MCF 10A (cell line): Measurements from ENCODE around the gene FBXW11. TPM values are rescaled to one million over a fixed set of nuclear protein-coding genes. Genes with fewer than 3 reads are reported as not detected.
A peak's percentile ranks its signal among the peaks of the same experiment; 100 is the strongest.

Experiments
- BruUV-seq: library from RNA; stranded (reverse); fragments of 400-500 nt; replicated peaks from 2 replicates; lab custom pipeline; 2021; lab: Mats Ljungman, UMichigan
- CTCF ChIA-PET: fragments of 300-600 bp; sonication (Branson Sonifier 250); formaldehyde crosslinking; extraction: SDS; loops from one replicate; lab custom pipeline; 2021; ENCODE audit warnings: antibody characterized with exemption, inconsistent platforms; lab: Yijun Ruan, JAX
- POLR2A ChIA-PET: fragments of 300-600, 350-650 bp; sonication (Branson Sonifier 250); formaldehyde crosslinking; extraction: SDS; loops from one replicate; lab custom pipeline; 2020; ENCODE audit warnings: antibody characterized with exemption, inconsistent platforms; lab: Yijun Ruan, JAX
- DNase-seq: peaks from one replicate; pipeline ENCODE4 v3.0.0-alpha.2; 2018; ENCODE audit not compliant: unreplicated experiment
- H3K27ac Mint-ChIP-seq: one replicate; pipeline ENCODE4 v1.8.0; 2022; ENCODE audit warnings: mild to moderate bottlenecking, low read depth, mixed read lengths; ENCODE audit not compliant: unreplicated experiment
- H3K27me3 Mint-ChIP-seq: one replicate; pipeline ENCODE4 v1.8.0; 2022; ENCODE audit warnings: mixed read lengths; ENCODE audit not compliant: insufficient read depth, unreplicated experiment
- H3K36me3 Mint-ChIP-seq: one replicate; pipeline ENCODE4 v1.8.0; 2022; ENCODE audit warnings: mild to moderate bottlenecking, moderate library complexity, mixed read lengths; ENCODE audit not compliant: insufficient read depth, unreplicated experiment
- H3K4me1 Mint-ChIP-seq: one replicate; pipeline ENCODE4 v1.8.0; 2022; ENCODE audit warnings: mixed read lengths; ENCODE audit not compliant: insufficient read depth, unreplicated experiment
- H3K4me3 Mint-ChIP-seq: one replicate; pipeline ENCODE4 v1.8.0; 2022; ENCODE audit warnings: mild to moderate bottlenecking, moderate library complexity, mixed read lengths; ENCODE audit not compliant: unreplicated experiment
- H3K9me3 Mint-ChIP-seq: one replicate; pipeline ENCODE4 v1.8.0; 2022; ENCODE audit warnings: mixed read lengths; ENCODE audit not compliant: unreplicated experiment
- intact Hi-C: fragments of 100-400 bp; cut with micrococcal nuclease; formaldehyde crosslinking; loops from 2 replicates; pipeline ENCODE4 v1.14.1; 2022
- total RNA-seq: library from RNA; stranded (reverse); gene quantifications from 2 replicates; pipeline ENCODE4 v1.2.3, GENCODE V29; 2022
- TF ChIP-seq, protein P1 (sequence below): fragments of 200-600 bp; IDR thresholded peaks from one replicate; pipeline ENCODE4 v1.8.0; 2022; ENCODE audit warnings: antibody characterized with exemption, mild to moderate bottlenecking; ENCODE audit not compliant: unreplicated experiment

FBXW11 gene
- total RNA-seq, 1 experiment from 2014 or later, result 64.7 TPM

- Mint-ChIP-seq H3K36me3 (peaks cover 21% of the 10 kb centered on the region), H3K9me3 (no peaks in the 10 kb centered on the region), H3K4me3 (peak overlapping the region; percentile 54), H3K4me1 (peaks cover 65% of the 10 kb centered on the region), H3K27ac (peak overlapping the region; percentile 76), H3K27me3 (no peaks in the 10 kb centered on the region)
- ChIA-PET CTCF (interaction anchor here (0.6 to 12.7 kb wide), 9 partner anchors 9 to 585 kb away, joined by 3 to 153 read pairs (median 3); partner anchors contain the start of genes FGF18 and STK10), POLR2A (interaction anchor here (0.7 to 5.2 kb wide), 8 partner anchors 7 to 616 kb away, joined by 3 to 55 read pairs (median 4); partner anchors contain the start of genes NPM1 and STK10)
- DNase-seq, result no peak
- intact Hi-C loops, result loop anchor here (10.0 kb wide), 1 partner anchor 589 kb away; the partner anchor contains the start of gene FGF18
- BruUV-seq, result no TSS peak
- TF ChIP-seq, protein P1, sequence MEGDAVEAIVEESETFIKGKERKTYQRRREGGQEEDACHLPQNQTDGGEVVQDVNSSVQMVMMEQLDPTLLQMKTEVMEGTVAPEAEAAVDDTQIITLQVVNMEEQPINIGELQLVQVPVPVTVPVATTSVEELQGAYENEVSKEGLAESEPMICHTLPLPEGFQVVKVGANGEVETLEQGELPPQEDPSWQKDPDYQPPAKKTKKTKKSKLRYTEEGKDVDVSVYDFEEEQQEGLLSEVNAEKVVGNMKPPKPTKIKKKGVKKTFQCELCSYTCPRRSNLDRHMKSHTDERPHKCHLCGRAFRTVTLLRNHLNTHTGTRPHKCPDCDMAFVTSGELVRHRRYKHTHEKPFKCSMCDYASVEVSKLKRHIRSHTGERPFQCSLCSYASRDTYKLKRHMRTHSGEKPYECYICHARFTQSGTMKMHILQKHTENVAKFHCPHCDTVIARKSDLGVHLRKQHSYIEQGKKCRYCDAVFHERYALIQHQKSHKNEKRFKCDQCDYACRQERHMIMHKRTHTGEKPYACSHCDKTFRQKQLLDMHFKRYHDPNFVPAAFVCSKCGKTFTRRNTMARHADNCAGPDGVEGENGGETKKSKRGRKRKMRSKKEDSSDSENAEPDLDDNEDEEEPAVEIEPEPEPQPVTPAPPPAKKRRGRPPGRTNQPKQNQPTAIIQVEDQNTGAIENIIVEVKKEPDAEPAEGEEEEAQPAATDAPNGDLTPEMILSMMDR, result no peak
Measured at GRCh38 chr5:172003746-172004145, 2.7 kb downstream of the FBXW11 start.

DNA sequence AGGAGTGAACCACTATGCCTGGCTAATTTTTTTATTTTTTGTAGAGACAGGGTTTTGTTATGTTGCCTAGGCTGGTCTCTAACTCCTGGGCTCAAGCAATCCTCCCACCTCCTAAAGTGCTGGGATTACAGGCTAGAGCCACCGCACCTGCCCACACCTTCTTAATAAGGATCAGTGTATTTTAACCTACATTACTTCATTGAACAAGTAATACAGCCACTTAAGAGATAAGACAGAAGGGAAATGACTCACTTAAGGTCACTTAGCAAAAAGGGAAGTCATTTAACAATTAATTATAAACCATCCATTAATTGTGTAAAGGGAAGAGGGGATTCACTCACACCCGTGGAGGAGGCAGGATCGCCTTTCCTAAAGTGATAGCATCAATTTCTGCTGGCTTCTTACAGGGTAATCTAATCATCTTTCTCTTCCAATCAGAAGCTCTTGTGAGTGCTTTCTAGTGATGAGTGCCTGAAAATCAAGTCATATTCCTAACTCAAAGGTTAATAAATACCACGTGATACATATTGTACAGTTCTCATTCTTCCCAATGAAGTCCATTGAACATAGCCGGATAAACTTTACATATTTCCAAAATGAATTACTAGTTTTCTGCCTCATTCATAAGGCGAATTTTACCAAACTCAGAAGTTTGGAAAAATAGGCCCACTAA lies 3.5 kb downstream of the FBXW11 start:
- Mint-ChIP-seq H3K4me3 (no peak overlapping the region), H3K27ac (peak overlapping the region; percentile 76), H3K27me3 (no peaks in the 10 kb centered on the region), H3K9me3 (no peaks in the 10 kb centered on the region), H3K36me3 (peaks cover 21% of the 10 kb centered on the region), H3K4me1 (peaks cover 58% of the 10 kb centered on the region)
- BruUV-seq, result no TSS peak
- CTCF ChIA-PET, result interaction anchor here (0.6 to 12.7 kb wide), 6 partner anchors 8 to 584 kb away, joined by 3 to 153 read pairs (median 4); partner anchors contain the start of gene FGF18
- DNase-seq, result no peak
- intact Hi-C loops, result loop anchor here (10.0 kb wide), 1 partner anchor 588 kb away; the partner anchor contains the start of gene FGF18
- TF ChIP-seq, protein P1, result no peak
- POLR2A ChIA-PET, result interaction anchor here (0.7 to 5.2 kb wide), 6 partner anchors 7 to 762 kb away, joined by 3 to 55 read pairs (median 3); partner anchors contain the start of genes NPM1 and STK10

GRCh38 chr5:172002310-172002709 lies 4.1 kb downstream of the FBXW11 start:
- intact Hi-C loops, result loop anchor here (10.0 kb wide), 1 partner anchor 588 kb away; the partner anchor contains the start of gene FGF18
- POLR2A ChIA-PET, result interaction anchor here (0.7 kb wide), 1 partner anchor 281 kb away, joined by 3 read pairs; no protein-coding TSS in a partner anchor
- no peaks in the 10 kb centered on the region for H3K27me3 Mint-ChIP-seq
- H3K4me1 Mint-ChIP-seq, result peaks cover 58% of the 10 kb centered on the region
- no peaks in the 10 kb centered on the region for H3K9me3 Mint-ChIP-seq
- CTCF ChIA-PET, result interaction anchor here (0.6 to 0.7 kb wide), 3 partner anchors 18 to 447 kb away, joined by 3 to 4 read pairs (median 3); no protein-coding TSS in a partner anchor
- no TSS peak for BruUV-seq
- peaks cover 21% of the 10 kb centered on the region for H3K36me3 Mint-ChIP-seq
- H3K27ac Mint-ChIP-seq, result peak overlapping the region; percentile 76
- TF ChIP-seq, protein P1, result peak; percentile 34
- DNase-seq, result peak; percentile 51
- H3K4me3 Mint-ChIP-seq, result no peak overlapping the region

- Mint-ChIP-seq H3K36me3 (peaks cover 36% of the 10 kb centered on the region), H3K27ac (peak overlapping the region; percentile 18), H3K4me3 (no peak overlapping the region), H3K4me1 (peaks cover 61% of the 10 kb centered on the region), H3K9me3 (no peaks in the 10 kb centered on the region), H3K27me3 (no peaks in the 10 kb centered on the region)
- DNase-seq, result no peak
- POLR2A ChIA-PET, result interaction anchor here (0.6 to 1.9 kb wide), 3 partner anchors 11 to 278 kb away, joined by 3 to 6 read pairs (median 4); no protein-coding TSS in a partner anchor
- TF ChIP-seq, protein P1, result no peak
- CTCF ChIA-PET, result interaction anchor here (0.6 to 0.7 kb wide), 2 partner anchors 90 to 189 kb away, joined by 3 read pairs; no protein-coding TSS in a partner anchor
- no TSS peak for BruUV-seq
- intact Hi-C loops, result loop anchor here (10.0 kb wide), 1 partner anchor 585 kb away; the partner anchor contains the start of gene FGF18
Measured at GRCh38 chr5:171999877-172000276, 6.6 kb downstream of the FBXW11 start.
